HEK293 (cell line): ENCODE data around the gene LOX.

Experiments
- CTCF ChIA-PET: fragments of 350-600 bp; formaldehyde crosslinking; extraction: SDS; loops from one replicate; lab custom pipeline; 2021; ENCODE audit warnings: antibody characterized with exemption; lab: Yijun Ruan, JAX
- POLR2A ChIA-PET: fragments of 300-600 bp; formaldehyde crosslinking; extraction: SDS; loops from one replicate; lab custom pipeline; 2020; ENCODE audit warnings: antibody characterized with exemption, inconsistent platforms; lab: Yijun Ruan, JAX
- H3K27ac ChIP-seq: fragments of 200-500 bp; sonication (Bioruptor generic); 2 replicates; pipeline ENCODE4 v1.5.1; 2014; ENCODE audit warnings: low read depth, low read length, control low read depth, inconsistent platforms; ENCODE audit errors: extremely low read depth
- H3K36me3 ChIP-seq, 2 experiments: fragments of 200-500 bp in 1 of 2; sonication (Bioruptor generic) in 1 of 2; 1 replicate in 1 of 2; 2 replicates in 1 of 2; pipeline ENCODE4 v1.5.1; 2014 to 2017; ENCODE audit warnings: inconsistent platforms in 2 of 2, low read length in 2 of 2; ENCODE audit not compliant: control insufficient read depth in 2 of 2, insufficient read depth in 1 of 2
- H3K4me1 ChIP-seq: fragments of 200-500 bp; sonication (Bioruptor generic); 2 replicates; pipeline ENCODE4 v1.5.1; 2014; ENCODE audit warnings: mild to moderate bottlenecking, low read length, inconsistent platforms; ENCODE audit not compliant: control insufficient read depth, insufficient read depth
- H3K4me3 ChIP-seq: 2 replicates; pipeline ENCODE4 v1.5.1; 2011; ENCODE audit warnings: low read depth, mild to moderate bottlenecking, control low read depth, low read length, moderate library complexity
- H3K9me3 ChIP-seq: fragments of 200-500 bp; sonication (Bioruptor generic); 2 replicates; pipeline ENCODE4 v1.5.1; 2014; ENCODE audit warnings: low read depth, low read length, inconsistent platforms; ENCODE audit not compliant: control insufficient read depth, insufficient read depth
- BCL11B ChIP-seq: fragments of 450-650 bp; formaldehyde crosslinking; IDR thresholded peaks from 2 replicates; pipeline ENCODE4 v1.5.1; 2016; ENCODE audit warnings: low read depth, missing biosample characterization, missing genetic modification characterization
- CTCF ChIP-seq: fragments of 450-650 bp; formaldehyde crosslinking; IDR thresholded peaks from 2 replicates; pipeline ENCODE4 v1.5.1; 2016; ENCODE audit warnings: missing biosample characterization, missing genetic modification characterization
- IKZF3 ChIP-seq: fragments of 450-650 bp; IDR thresholded peaks from 2 replicates; pipeline ENCODE4 v1.5.0; 2018; ENCODE audit warnings: missing biosample characterization, mild to moderate bottlenecking, missing genetic modification characterization, moderate library complexity
- SCRT2 ChIP-seq: fragments of 450-650 bp; formaldehyde crosslinking; IDR thresholded peaks from 2 replicates; pipeline ENCODE4 v1.5.1; 2016; ENCODE audit warnings: missing biosample characterization, missing genetic modification characterization
- ZBTB17 ChIP-seq: fragments of 450-650 bp; formaldehyde crosslinking; IDR thresholded peaks from 2 replicates; pipeline ENCODE4 v1.5.1; 2016; ENCODE audit warnings: missing biosample characterization, missing genetic modification characterization
- ZBTB20 ChIP-seq: fragments of 450-650 bp; formaldehyde crosslinking; IDR thresholded peaks from 2 replicates; pipeline ENCODE4 v1.5.1; 2016; ENCODE audit warnings: missing biosample characterization, missing genetic modification characterization
- ZBTB48 ChIP-seq: fragments of 450-650 bp; formaldehyde crosslinking; IDR thresholded peaks from 2 replicates; pipeline ENCODE4 v1.5.1; 2016; ENCODE audit warnings: missing biosample characterization, missing genetic modification characterization
- ZBTB7A ChIP-seq: fragments of 450-650 bp; formaldehyde crosslinking; IDR thresholded peaks from 2 replicates; pipeline ENCODE4 v1.5.1; 2016; ENCODE audit warnings: low read depth, missing biosample characterization, missing genetic modification characterization
- ZFHX2 ChIP-seq: fragments of 450-650 bp; formaldehyde crosslinking; conservative IDR thresholded peaks from 2 replicates; pipeline ENCODE4 v1.5.1; 2016; ENCODE audit warnings: missing biosample characterization, missing genetic modification characterization
- ZIC2 ChIP-seq: fragments of 450-650 bp; formaldehyde crosslinking; IDR thresholded peaks from 2 replicates; pipeline ENCODE4 v1.5.1; 2016; ENCODE audit warnings: missing biosample characterization, missing genetic modification characterization
- ZNF274 ChIP-seq, 2 experiments: fragments of 200-500 bp in 1 of 2; fragments of 450-650 bp in 1 of 2; sonication (Bioruptor generic) in 1 of 2; formaldehyde crosslinking in 1 of 2; IDR thresholded peaks; 2 replicates each; pipeline versions ENCODE4 v1.5.1 to v1.6.1; 2014 to 2016; ENCODE audit warnings: borderline replicate concordance in 1 of 2, inconsistent platforms in 1 of 2, low read length in 1 of 2, missing biosample characterization in 1 of 2, missing genetic modification characterization in 1 of 2
- ZNF335 ChIP-seq: fragments of 450-650 bp; formaldehyde crosslinking; conservative IDR thresholded peaks from 2 replicates; pipeline ENCODE4 v1.5.1; 2016; ENCODE audit warnings: missing biosample characterization, missing genetic modification characterization
- ZNF366 ChIP-seq: fragments of 450-650 bp; formaldehyde crosslinking; conservative IDR thresholded peaks from 2 replicates; pipeline ENCODE4 v1.5.1; 2016; ENCODE audit warnings: missing biosample characterization, missing genetic modification characterization
- ZNF391 ChIP-seq: fragments of 450-650 bp; formaldehyde crosslinking; IDR thresholded peaks from 2 replicates; pipeline ENCODE4 v1.5.1; 2016; ENCODE audit warnings: low read depth, missing biosample characterization, missing genetic modification characterization, borderline replicate concordance
- ZNF394 ChIP-seq: fragments of 450-650 bp; formaldehyde crosslinking; IDR thresholded peaks from 2 replicates; pipeline ENCODE4 v1.5.1; 2016; ENCODE audit warnings: missing biosample characterization, missing genetic modification characterization, mild to moderate bottlenecking, moderate library complexity, borderline replicate concordance
- ZNF426 ChIP-seq: fragments of 450-650 bp; formaldehyde crosslinking; IDR thresholded peaks from 2 replicates; pipeline ENCODE4 v1.5.1; 2017; ENCODE audit warnings: missing biosample characterization, missing genetic modification characterization, mild to moderate bottlenecking, inconsistent platforms, moderate library complexity
- ZNF449 ChIP-seq: fragments of 450-650 bp; formaldehyde crosslinking; IDR thresholded peaks from 2 replicates; pipeline ENCODE4 v1.5.1; 2017; ENCODE audit warnings: missing biosample characterization, mild to moderate bottlenecking, missing genetic modification characterization, moderate library complexity
- ZNF513 ChIP-seq: fragments of 450-650 bp; IDR thresholded peaks from 2 replicates; pipeline ENCODE4 v1.5.1; 2018; ENCODE audit warnings: missing biosample characterization, missing genetic modification characterization
- ZNF560 ChIP-seq: fragments of 450-650 bp; formaldehyde crosslinking; IDR thresholded peaks from 2 replicates; pipeline ENCODE4 v1.5.1; 2017; ENCODE audit warnings: missing biosample characterization, missing genetic modification characterization, borderline replicate concordance
- ZNF654 ChIP-seq: fragments of 450-650 bp; formaldehyde crosslinking; IDR thresholded peaks from 2 replicates; pipeline ENCODE4 v1.5.1; 2016; ENCODE audit warnings: low read depth, missing biosample characterization, missing genetic modification characterization
- ZNF660 ChIP-seq: fragments of 450-650 bp; IDR thresholded peaks from 2 replicates; pipeline ENCODE4 v1.5.1; 2018; ENCODE audit warnings: missing biosample characterization, mild to moderate bottlenecking, missing genetic modification characterization
- ZNF776 ChIP-seq: fragments of 450-650 bp; formaldehyde crosslinking; IDR thresholded peaks from 2 replicates; pipeline ENCODE4 v1.5.0; 2017; ENCODE audit warnings: missing biosample characterization, missing genetic modification characterization, borderline replicate concordance
- ZSCAN30 ChIP-seq: fragments of 450-650 bp; IDR thresholded peaks from 2 replicates; pipeline ENCODE4 v1.5.1; 2018; ENCODE audit warnings: missing biosample characterization, mild to moderate bottlenecking, missing genetic modification characterization, moderate library complexity
- TF ChIP-seq, protein P1 (sequence below): fragments of 450-650 bp; formaldehyde crosslinking; optimal IDR thresholded peaks from 2 replicates; pipeline ENCODE3; 2016; ENCODE audit warnings: missing biosample characterization, mild to moderate bottlenecking, missing genetic modification characterization
- TF ChIP-seq, protein P2 (sequence below): fragments of 450-650 bp; formaldehyde crosslinking; IDR thresholded peaks from 2 replicates; pipeline ENCODE4 v1.5.1; 2016; ENCODE audit warnings: missing biosample characterization, missing genetic modification characterization

LOX gene

GRCh38 chr5:122077366-122078115 lies 518 bp downstream of the LOX start (continued):
- peak; percentile 20; the same call in 1 of the 2 replicates for TF ChIP-seq ZNF449 (tag by site-specific recombination)
- no peak for TF ChIP-seq ZNF660 (tag by site-specific recombination)
- 0 out of 2 replicates have a peak, but pooled peaks have one; percentile 9 for TF ChIP-seq ZNF391 (tag by site-specific recombination)
- 0 out of 2 replicates have a peak, but pooled peaks have one; percentile 14 for TF ChIP-seq IKZF3 (tag by site-specific recombination)
- TF ChIP-seq ZNF366 (tag by site-specific recombination) = no peak
- TF ChIP-seq ZNF776 (tag by site-specific recombination) = no peak
- TF ChIP-seq, protein P1, sequence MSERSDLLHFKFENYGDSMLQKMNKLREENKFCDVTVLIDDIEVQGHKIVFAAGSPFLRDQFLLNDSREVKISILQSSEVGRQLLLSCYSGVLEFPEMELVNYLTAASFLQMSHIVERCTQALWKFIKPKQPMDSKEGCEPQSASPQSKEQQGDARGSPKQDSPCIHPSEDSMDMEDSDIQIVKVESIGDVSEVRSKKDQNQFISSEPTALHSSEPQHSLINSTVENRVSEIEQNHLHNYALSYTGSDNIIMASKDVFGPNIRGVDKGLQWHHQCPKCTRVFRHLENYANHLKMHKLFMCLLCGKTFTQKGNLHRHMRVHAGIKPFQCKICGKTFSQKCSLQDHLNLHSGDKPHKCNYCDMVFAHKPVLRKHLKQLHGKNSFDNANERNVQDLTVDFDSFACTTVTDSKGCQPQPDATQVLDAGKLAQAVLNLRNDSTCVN (tag by site-specific recombination) = peak; percentile 86
- no peak for TF ChIP-seq ZIC2
- TF ChIP-seq ZNF426 (tag by site-specific recombination) = no peak
- no peak; the same call in 1 of the 2 replicates for TF ChIP-seq ZFHX2 (tag by site-specific recombination)
- peak; percentile 13 for TF ChIP-seq ZNF335 (tag by site-specific recombination)
- TF ChIP-seq ZBTB20 = peak; percentile 61
- 0 out of 2 replicates have a peak, but pooled peaks have one; percentile 18 for TF ChIP-seq ZBTB7A (tag by site-specific recombination)
- peak; percentile 21; the same call in 1 of the 2 replicates for TF ChIP-seq ZBTB17 (tag by site-specific recombination)
- 0 out of 2 replicates have a peak, but pooled peaks have one; percentile 11 for TF ChIP-seq ZNF394 (tag by site-specific recombination)
- peak; percentile 45; the same call in 1 of the 2 replicates for TF ChIP-seq ZSCAN30 (tag by site-specific recombination)
- TF ChIP-seq ZNF274 (IDR thresholded peaks at IDR 0.05; ENCODE audit: low read length) = no peak
- TF ChIP-seq ZNF274 (tag by site-specific recombination; IDR thresholded peaks at IDR 0.05; ENCODE audit: borderline replicate concordance) = no peak

DNA sequence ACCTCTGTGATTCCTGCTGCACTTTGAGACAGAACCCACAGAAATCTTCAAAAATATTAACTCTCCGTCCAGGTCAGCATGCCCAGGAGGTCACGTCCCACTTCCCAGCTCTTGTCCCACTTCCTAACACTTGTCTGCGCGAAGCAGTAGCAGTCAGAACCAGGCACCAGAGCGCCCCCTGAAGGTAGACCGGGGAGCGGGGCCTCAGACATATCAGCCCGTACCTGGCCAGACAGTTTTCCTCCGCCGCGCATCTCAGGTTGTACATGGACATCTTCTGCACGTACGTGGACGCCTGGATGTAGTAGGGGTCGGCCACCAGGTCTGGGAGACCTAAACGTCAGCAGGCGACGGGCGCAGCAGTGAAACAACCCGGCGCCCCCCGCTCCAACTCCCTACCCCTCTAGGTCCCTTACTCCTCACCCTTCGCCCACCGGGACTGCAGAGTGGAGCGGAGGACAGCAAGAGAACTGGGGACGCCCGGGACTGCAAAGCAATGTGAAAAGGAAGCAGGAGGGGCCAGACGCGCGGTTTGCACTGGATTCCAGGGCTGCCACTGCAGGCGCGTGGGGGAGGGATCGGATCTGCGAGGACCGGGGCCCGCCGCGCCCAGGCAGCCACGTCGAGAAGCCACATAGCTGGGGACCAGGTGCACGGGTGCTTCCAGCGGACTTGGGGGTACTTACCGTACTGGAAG lies 1.2 kb downstream of the LOX start:
- H3K36me3 ChIP-seq = peaks cover 0 to 6% of the 10 kb centered on the region in 2 experiments; a peak in 1 of 3 replicates
- CTCF ChIA-PET = interaction anchor here (0.6 to 3.0 kb wide), 24 partner anchors 10 to 1434 kb away, joined by 3 to 23 read pairs (median 4); partner anchors contain the start of gene SRFBP1
- H3K9me3 ChIP-seq = no peaks in the 10 kb centered on the region
- peaks cover 3% of the 10 kb centered on the region; the same call in 1 of the 2 replicates for H3K4me1 ChIP-seq
- peak overlapping the region; percentile 36 for H3K4me3 ChIP-seq
- POLR2A ChIA-PET = interaction anchor here (0.6 kb wide), 1 partner anchor 115 kb away, joined by 4 read pairs; the partner anchor contains the start of gene SRFBP1
- H3K27ac ChIP-seq = peak overlapping the region; percentile 63; the same call in 1 of the 2 replicates
- TF ChIP-seq BCL11B (0 out of 2 replicates have a peak, but pooled peaks have one; percentile 31), ZNF513 (tag by site-specific recombination) (no peak), ZNF654 (tag by site-specific recombination) (peak; percentile 55), ZBTB48 (peak; percentile 88), ZNF560 (tag by site-specific recombination) (no peak), CTCF (tag by site-specific recombination) (peak; percentile 94), ZNF660 (tag by site-specific recombination) (peak; percentile 36; the same call in 1 of the 2 replicates), SCRT2 (tag by site-specific recombination) (0 out of 2 replicates have a peak, but pooled peaks have one; percentile 32)
- TF ChIP-seq, protein P2, sequence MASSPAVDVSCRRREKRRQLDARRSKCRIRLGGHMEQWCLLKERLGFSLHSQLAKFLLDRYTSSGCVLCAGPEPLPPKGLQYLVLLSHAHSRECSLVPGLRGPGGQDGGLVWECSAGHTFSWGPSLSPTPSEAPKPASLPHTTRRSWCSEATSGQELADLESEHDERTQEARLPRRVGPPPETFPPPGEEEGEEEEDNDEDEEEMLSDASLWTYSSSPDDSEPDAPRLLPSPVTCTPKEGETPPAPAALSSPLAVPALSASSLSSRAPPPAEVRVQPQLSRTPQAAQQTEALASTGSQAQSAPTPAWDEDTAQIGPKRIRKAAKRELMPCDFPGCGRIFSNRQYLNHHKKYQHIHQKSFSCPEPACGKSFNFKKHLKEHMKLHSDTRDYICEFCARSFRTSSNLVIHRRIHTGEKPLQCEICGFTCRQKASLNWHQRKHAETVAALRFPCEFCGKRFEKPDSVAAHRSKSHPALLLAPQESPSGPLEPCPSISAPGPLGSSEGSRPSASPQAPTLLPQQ (tag by site-specific recombination) = peak; percentile 45; the same call in 1 of the 2 replicates
